Panc1 (cell line): Measurements from ENCODE around the gene DVL1.

Source experiments
- CTCF ChIP-seq: fragments of 450-650 bp; IDR thresholded peaks from 2 replicates; pipeline ENCODE4 v1.5.1; 2017; ENCODE audit warnings: mild to moderate bottlenecking
- POLR2AphosphoS5 ChIP-seq: IDR thresholded peaks from 2 replicates; pipeline ENCODE4 v1.6.1; 2012; ENCODE audit warnings: mild to moderate bottlenecking, low read depth, low read length, moderate library complexity
- REST ChIP-seq, 2 experiments: IDR thresholded peaks; 2 replicates each; pipeline ENCODE4 v1.6.1; 2011 to 2012; ENCODE audit warnings: low read depth in 2 of 2, control low read depth in 1 of 2, low read length in 1 of 2, mild to moderate bottlenecking in 1 of 2, moderate library complexity in 1 of 2; ENCODE audit not compliant: insufficient read depth in 1 of 2
- SIN3A ChIP-seq: IDR thresholded peaks from 2 replicates; pipeline ENCODE4 v1.6.1; 2012; ENCODE audit warnings: low read depth, mild to moderate bottlenecking, low read length, moderate library complexity, borderline replicate concordance; ENCODE audit not compliant: insufficient read depth

- TF ChIP-seq SIN3A (no peak), REST (IDR thresholded peaks at IDR 0.05; ENCODE audit: insufficient read depth in 1 of 2, low read depth in 2 of 2, low read length in 1 of 2) (no peak), CTCF (no peak), POLR2AphosphoS5 (no peak)
These were observed 8.2 kb downstream of the DVL1 start for GRCh38 chr1:1340791-1341548.
